Skin epidermis (tissue), 12 donors: Measurements from ENCODE around the gene EPAS1.
A peak's percentile ranks its signal among the peaks of the same experiment; 100 is the strongest.
"Not testable (repeated sequence)": the region's sequence is repeated elsewhere in the genome, so short reads cannot be mapped to it uniquely, and the experiment has no call there.

Experiments used
- H3K27ac ChIP-seq, 21 experiments: fragments of 200-600 bp; sonication (generic) in 11 of 21; one replicate each; pipeline ENCODE4 v1.5.0; 2020; ENCODE audit warnings: mild to moderate bottlenecking in 3 of 21, inconsistent platforms in 2 of 21, moderate library complexity in 2 of 21
- H3K4me3 ChIP-seq, 7 experiments: fragments of 200-600 bp; sonication (generic) in 2 of 7; one replicate each; pipeline ENCODE4 v1.5.0; 2020; ENCODE audit warnings: inconsistent platforms in 2 of 7, mild to moderate bottlenecking in 2 of 7, moderate library complexity in 1 of 7

Gene EPAS1

GRCh38 chr2:46388881-46389280, 91.7 kb downstream of the EPAS1 start:
- Histone ChIP-seq H3K4me3 (no peak overlapping the region), H3K27ac (peak overlapping the region in 1 of 21 experiments; percentile 25)

GRCh38 chr2:46389417-46389916, 92.3 kb downstream of the EPAS1 start:
- no peak overlapping the region for H3K27ac ChIP-seq
- H3K4me3 ChIP-seq, result no peak overlapping the region

GRCh38 chr2:46390036-46390435, 92.8 kb downstream of the EPAS1 start:
- Histone ChIP-seq H3K4me3 (no peak overlapping the region), H3K27ac (no peak overlapping the region)

GRCh38 chr2:46390901-46391395, 93.7 kb downstream of the EPAS1 start:
- H3K4me3 ChIP-seq, result no peak overlapping the region
- H3K27ac ChIP-seq, result no peak overlapping the region

GRCh38 chr2:46392561-46393346, 95.5 kb downstream of the EPAS1 start:
- Histone ChIP-seq H3K4me3 (no peak overlapping the region), H3K27ac (no peak overlapping the region)

- H3K27ac ChIP-seq, result no peak overlapping the region
- no peak overlapping the region for H3K4me3 ChIP-seq
Observed at GRCh38 chr2:46393347-46393820, 96.2 kb downstream of the EPAS1 start.

GRCh38 chr2:46393865-46394264, 96.7 kb downstream of the EPAS1 start:
- Histone ChIP-seq H3K27ac (no peak overlapping the region), H3K4me3 (no peak overlapping the region)

- Histone ChIP-seq H3K4me3 (no peak overlapping the region), H3K27ac (no peak overlapping the region)
Observed at GRCh38 chr2:46394649-46395510, 97.7 kb downstream of the EPAS1 start.

- not testable (repeated sequence) for H3K27ac ChIP-seq, H3K4me3 ChIP-seq
Observed at GRCh38 chr2:46395730-46396129, 98.5 kb downstream of the EPAS1 start.

GRCh38 chr2:46400016-46400415, 102.8 kb downstream of the EPAS1 start:
- Histone ChIP-seq H3K27ac (no peak overlapping the region), H3K4me3 (no peak overlapping the region)

- H3K27ac ChIP-seq, result no peak overlapping the region
- no peak overlapping the region for H3K4me3 ChIP-seq
Observed at GRCh38 chr2:46402874-46403273, 105.7 kb downstream of the EPAS1 start.

GRCh38 chr2:46404181-46404759, 107.1 kb downstream of the EPAS1 start:
- H3K4me3 ChIP-seq, result no peak overlapping the region
- H3K27ac ChIP-seq, result no peak overlapping the region

GRCh38 chr2:46407852-46408455, 110.7 kb downstream of the EPAS1 start:
- H3K4me3 ChIP-seq, result no peak overlapping the region
- peak overlapping the region in 10 of 21 experiments; percentile 9 to 79 (median 62) for H3K27ac ChIP-seq

GRCh38 chr2:46409756-46410155, 112.5 kb downstream of the EPAS1 start:
- Histone ChIP-seq H3K4me3 (no peak overlapping the region), H3K27ac (peak overlapping the region in 4 of 21 experiments; percentile 10 to 46 (median 34))

GRCh38 chr2:46410273-46411244, 113.4 kb downstream of the EPAS1 start:
- H3K27ac ChIP-seq, result no peak overlapping the region
- no peak overlapping the region for H3K4me3 ChIP-seq

GRCh38 chr2:46411245-46411641, 114.0 kb downstream of the EPAS1 start:
- H3K4me3 ChIP-seq, result no peak overlapping the region
- H3K27ac ChIP-seq, result no peak overlapping the region

- Histone ChIP-seq H3K4me3 (no peak overlapping the region), H3K27ac (no peak overlapping the region)
Observed at GRCh38 chr2:46411985-46412384, 114.8 kb downstream of the EPAS1 start.

- no peak overlapping the region for H3K4me3 ChIP-seq
- no peak overlapping the region for H3K27ac ChIP-seq
Observed at GRCh38 chr2:46413111-46413510, 115.9 kb downstream of the EPAS1 start.

- Histone ChIP-seq H3K27ac (no peak overlapping the region), H3K4me3 (no peak overlapping the region)
Observed at GRCh38 chr2:46413631-46414030, 116.4 kb downstream of the EPAS1 start.
